Pons (tissue), 1 donor: ENCODE data around the gene AIRE.

ENCODE experiments used
- DNase-seq: peaks from one replicate; pipeline ENCODE4 v3.0.0-alpha.2; 2016; ENCODE audit warnings: low spot score

The AIRE gene

GRCh38 chr21:44305691-44306090, 20.0 kb downstream of the AIRE start:
- DNase-seq, result peak; percentile 74

DNA sequence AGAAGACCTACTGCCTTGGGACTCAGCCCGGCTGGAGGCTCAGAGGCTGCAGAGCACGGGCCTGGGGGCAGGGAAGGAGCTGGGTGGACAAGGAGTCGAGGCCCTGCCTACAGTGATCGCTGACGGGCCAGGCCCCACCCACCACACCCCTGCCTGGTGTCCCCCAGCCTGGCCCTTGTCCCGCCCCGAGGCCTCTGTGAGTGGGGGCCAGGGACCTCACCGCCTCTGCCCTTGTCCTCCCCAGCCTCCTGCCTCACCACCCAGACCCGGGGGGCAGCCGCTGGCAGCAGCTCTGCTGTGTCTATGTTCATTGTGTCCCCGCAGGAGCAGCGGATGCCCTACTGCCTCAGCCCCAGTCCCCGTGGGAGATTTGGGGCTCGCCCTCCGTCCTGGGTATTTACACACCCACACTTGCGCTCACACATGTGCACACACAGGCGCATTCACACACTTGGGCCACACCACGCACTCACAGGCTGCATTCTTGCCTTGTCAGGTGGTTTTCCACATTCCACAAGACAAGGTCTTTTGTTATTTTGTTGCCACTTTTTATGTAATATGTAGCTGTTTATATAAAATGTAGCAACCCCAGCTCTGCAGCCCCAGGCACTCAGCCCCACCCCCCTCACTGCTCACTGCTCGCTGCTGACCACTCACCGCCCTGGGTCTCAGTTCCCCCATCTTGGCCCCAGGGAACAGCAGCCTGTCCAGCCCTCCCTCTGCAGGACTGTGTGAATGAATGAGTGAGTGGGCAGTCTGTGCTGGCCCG, 21.4 kb downstream of the AIRE start:
- no peak for DNase-seq

DNA sequence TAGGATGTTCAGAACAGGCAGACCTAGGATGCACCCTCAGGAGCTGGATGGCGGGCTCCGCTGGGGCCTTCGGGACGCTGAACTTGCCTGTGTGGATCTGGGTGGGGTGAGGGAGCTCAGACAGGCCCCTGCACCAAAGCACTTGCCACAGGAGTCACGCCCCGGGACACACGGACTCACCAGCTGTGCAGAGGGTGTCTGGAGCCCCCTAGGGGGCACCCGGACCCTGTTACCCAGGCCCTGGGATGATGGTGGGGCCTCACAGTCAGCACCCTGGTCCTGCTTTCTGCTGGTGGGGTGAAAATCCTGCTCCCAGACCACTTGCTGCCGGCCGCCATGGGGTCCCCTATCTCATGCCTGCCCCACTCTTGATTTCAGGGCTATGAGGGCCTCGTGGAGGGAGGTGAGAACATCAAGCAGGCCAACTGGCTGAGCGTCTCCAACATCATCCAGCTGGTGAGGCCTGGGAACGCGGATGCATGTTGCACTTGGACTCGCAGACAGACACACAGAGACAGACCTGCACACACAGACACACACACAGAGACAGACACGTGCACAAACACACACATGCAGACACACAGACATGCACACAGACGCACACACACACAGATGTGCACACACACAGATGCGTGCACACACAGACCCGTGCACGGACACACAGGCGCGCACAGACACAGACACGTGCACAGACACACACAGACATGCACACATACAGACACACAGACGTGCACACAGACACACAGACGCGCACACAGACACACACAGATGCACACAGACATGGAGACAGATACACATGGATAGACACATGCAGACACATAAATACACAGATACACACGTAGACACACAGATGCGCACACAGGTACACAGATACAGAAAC, 25.2 kb downstream of the AIRE start:
- DNase-seq, result no peak

DNA sequence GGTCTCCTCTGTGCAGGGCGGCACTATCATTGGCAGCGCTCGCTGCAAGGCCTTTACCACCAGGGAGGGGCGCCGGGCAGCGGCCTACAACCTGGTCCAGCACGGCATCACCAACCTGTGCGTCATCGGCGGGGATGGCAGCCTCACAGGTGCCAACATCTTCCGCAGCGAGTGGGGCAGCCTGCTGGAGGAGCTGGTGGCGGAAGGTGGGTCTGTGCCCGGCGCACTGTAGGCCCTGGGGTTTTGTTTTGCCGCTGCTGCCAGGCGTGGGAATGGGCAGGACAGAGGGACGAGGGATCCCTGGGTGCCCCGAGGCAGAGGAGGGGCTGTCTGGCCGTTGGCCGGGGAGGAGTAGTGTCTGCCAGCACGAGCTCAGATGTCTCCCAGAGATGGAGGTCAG, 26.4 kb downstream of the AIRE start:
- DNase-seq, result no peak

DNA sequence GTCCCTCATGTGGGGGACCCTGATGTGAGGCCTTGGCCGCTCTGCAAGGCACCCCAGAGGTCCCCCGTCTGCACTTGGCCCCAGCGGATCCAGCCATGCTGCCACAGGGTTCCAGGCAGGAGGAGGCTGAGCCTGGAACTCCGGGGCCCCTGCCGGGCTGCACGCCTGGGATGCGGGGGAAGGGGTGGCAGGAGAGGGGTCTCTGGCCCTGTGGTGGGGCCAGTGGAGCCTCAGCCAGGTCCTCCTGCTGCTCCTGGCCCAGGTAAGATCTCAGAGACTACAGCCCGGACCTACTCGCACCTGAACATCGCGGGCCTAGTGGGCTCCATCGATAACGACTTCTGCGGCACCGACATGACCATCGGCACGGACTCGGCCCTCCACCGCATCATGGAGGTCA, 27.0 kb downstream of the AIRE start:
- DNase-seq, result no peak

GRCh38 chr21:44313451-44313850, 27.8 kb downstream of the AIRE start:
- DNase-seq, result no peak

GRCh38 chr21:44314128-44314527, 28.5 kb downstream of the AIRE start:
- no peak for DNase-seq

DNA sequence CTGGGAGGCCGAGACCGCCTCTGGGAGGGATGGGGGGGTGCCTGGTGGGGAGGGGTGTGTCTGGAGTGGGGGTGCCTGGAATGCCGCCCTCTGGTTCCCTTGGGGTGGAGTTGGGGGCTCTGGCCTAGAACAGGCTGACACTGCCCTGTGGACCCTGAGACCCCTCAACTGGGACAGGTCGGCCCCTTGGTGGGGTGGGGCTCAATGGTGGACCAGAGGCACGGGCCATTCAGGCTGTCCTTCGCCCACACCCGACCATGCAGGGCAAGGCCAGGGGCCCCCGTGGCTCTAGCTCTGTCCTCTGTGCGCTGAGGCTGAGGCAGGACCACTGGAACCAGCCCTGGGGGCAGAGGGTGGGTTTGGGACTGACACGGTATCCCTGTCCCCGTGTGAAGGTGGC, 28.9 kb downstream of the AIRE start:
- no peak for DNase-seq

DNA sequence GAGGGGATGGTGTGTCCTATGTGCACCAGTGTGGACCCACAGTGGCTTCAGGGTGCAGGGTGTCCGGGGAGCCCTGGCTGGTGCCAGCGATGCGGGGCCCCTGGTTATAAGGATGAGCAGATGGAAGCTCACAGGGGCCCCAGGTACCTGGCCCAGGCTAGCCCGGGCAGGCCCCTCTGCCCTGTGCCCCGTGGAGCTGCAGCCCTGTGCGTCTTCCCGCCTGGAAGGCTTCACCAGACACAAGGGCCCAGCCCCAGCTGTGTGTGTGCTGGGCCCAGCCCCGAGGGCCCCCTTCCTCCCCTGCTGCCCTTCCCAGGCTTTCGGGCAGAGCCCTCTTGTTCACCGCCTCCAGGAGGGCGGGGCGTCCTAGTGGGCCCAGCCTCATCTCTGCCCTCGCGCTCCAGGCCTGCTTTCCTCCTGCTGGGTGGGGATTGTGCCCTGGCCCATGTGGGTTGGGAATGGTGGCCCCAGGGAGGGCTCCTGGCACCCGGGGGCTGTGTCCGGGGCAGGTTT, 30.1 kb downstream of the AIRE start:
- no peak for DNase-seq

DNA sequence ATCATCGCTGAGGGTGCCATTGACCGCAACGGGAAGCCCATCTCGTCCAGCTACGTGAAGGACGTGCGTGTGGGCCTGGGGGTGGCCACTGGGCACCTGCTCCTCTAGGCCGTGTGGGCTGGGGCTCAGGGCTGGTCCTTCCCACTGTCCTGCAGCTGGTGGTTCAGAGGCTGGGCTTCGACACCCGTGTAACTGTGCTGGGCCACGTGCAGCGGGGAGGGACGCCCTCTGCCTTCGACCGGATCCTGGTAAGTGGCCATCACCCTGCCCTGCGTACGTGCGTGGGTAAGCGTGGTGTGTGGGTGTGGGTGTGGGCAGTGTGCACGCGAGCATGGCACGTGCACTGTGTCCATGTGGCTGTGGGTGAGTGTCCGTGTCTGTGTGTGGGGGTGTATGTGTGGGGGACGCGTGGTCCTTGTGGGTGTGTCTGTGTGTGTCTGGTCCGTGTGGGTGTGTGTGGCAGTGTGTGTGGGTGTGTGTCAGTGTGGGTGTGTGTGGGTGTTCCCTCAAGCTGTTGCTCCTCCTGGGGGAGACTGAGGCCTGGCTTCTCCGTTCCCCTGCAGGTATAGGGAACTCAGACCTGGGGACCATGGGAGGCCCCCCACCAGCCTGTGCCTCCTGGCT, 30.7 kb downstream of the AIRE start:
- DNase-seq, result no peak

DNA sequence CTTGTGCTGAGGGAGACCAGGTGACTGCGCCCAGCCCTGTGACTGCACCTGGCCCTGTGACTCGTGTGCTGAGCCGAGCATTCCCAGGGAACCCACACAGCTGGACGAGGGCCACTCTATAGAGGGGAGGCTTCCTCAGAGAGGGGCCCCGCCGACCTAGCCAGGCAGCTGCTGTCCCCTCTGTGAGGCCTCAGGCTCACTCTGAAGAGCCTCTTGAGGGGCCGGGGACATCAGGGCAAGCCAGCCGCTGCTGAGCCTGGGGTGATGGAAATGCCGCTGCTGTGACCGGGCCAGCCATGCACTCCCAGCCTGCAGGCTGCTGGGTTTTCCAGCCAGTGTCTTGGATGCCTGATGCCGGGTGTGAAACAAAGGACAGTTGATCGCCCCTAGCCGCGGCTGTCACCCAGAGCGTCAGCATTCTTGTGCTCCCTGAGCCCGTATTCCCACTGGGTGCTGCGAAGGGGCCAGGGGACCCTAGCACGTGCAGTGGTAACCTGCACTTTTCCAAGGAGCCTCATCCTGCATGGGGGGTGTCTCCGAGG, 31.6 kb downstream of the AIRE start:
- DNase-seq, result peak; percentile 79

DNA sequence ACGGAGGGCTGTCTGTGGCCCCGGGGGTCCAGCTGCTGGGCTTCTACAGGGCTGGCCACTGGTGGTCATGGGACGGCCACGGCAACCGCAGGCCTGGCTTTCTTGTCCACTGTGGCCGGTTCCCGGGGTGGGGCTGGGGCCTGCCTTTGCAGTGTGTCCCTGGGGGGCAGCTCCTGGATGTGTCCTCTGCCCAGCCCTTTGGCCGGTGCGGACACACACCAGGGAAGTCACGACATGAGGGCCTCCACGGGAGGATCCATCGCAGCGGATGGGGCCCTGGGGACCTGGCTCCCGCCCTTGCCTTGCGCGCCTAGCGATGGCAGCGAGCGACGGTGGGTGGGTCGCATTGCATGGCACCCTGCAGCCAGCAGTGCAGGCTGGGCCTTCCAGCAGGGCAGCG, 32.2 kb downstream of the AIRE start:
- DNase-seq, result no peak

DNA sequence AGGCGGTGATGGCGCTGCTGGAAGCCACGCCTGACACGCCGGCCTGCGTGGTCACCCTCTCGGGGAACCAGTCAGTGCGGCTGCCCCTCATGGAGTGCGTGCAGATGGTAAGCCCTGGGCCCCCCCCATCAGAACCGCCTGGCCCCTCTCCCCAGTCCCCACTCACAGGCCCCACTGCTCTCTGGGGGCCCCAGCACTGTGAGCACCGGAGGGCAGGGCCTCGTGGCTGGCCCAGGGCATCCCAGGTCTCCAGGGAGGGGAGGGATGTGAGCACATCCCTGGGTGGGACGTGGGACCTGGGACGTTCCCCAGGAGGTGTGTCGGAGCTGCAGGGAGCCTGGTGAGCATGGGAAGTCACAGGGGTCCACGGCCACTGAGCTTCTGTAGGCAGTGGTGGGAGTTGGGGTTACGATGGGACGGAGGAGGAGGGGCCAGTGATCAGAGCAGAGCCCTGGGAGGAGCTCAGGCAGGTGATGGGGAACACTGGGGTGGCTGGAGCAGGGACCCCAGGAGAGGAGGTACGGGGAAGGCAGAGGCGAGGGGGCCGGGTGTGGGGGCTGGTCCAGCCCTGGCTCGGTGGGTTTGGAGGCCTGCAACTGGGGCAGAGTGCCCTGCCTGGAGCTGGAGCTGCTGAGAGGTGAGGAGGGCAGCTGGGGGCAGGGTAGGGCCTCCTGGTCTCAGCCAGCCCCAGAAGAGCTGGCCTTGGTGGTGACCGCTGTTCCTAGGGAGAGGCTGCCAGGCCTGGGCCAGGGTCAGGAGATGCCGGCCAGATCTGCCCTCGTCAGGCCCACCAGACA, 33.0 kb downstream of the AIRE start:
- no peak for DNase-seq

DNA sequence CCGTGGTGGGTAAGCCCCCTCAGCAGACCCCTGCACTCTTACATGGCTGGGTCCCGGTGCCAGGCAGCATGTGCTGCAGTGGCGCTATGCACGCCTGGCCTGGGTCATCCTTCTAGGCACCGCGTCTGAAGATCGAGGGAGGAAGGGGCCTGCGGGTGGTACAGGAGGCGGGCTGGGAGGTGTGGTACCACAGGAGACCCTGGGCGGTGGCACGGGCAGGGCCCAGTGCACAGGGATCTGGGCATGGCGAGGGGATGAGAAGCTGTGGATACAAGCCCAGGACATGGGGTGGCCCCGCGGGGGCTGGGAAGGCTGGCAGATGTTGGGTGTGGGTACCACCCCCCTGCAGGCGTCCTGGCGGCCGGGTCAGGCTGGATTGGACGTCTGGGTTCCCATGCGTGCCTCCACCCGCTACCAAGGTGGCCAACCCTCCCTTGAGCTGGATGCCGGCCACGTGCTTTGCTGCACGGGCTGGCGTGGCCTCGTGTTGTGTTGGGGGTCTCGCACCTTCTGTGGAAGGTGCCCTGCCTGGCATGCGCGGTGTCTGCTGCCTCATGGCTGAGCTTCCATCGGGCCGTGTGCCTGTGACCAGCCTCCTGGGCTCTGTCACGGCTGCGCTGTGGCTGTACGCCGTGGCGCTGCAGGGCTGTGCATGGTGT, 33.9 kb downstream of the AIRE start:
- no peak for DNase-seq

DNA sequence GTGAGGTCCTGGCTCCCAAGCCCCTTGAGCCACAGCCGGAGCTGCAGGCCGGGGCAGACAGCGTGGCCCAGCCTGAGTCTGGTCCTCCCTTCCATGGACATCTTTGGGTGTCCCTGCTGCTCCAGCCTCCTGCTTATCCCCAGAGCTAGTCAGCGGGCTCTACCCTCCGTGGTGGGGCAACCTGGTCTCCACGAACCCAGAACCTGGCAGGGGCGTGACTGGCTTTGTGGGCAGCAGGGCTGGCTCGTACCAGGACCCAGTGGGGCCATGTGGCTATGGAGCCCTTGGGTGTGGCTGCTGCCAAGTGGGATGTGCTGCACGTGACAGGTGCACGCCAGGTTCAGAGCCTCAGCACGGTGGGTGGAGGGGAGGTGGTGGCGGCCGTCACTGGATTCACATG, 35.2 kb downstream of the AIRE start:
- DNase-seq, result no peak

DNA sequence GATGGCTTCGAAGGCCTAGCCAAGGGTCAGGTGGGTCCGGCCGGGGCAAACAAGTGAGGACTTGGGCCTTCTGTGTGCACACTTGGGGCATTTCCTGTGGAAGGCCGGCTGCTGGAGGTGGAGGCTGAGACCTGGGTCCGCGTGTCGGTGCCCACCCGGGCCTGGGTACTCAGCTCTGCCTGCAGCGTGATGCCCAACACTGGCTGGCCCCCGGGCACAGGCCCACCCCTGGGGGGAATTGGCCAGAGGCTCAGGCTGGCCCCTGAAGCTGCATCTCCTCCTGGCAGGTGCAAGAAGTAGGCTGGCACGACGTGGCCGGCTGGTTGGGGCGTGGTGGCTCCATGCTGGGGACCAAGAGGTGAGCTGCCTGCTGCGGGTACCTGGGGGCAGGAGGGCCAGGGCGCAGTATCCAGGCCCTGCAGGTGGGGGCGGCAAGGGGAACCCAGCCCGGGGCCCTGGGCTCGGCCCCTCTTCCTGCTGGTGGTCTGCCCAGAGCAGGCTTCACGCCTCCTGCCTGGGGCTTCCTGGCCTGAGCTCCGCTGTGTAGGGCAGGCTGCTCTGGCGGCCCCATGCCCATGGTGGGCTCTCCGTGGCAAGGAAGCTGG, 36.3 kb downstream of the AIRE start:
- no peak for DNase-seq

DNA sequence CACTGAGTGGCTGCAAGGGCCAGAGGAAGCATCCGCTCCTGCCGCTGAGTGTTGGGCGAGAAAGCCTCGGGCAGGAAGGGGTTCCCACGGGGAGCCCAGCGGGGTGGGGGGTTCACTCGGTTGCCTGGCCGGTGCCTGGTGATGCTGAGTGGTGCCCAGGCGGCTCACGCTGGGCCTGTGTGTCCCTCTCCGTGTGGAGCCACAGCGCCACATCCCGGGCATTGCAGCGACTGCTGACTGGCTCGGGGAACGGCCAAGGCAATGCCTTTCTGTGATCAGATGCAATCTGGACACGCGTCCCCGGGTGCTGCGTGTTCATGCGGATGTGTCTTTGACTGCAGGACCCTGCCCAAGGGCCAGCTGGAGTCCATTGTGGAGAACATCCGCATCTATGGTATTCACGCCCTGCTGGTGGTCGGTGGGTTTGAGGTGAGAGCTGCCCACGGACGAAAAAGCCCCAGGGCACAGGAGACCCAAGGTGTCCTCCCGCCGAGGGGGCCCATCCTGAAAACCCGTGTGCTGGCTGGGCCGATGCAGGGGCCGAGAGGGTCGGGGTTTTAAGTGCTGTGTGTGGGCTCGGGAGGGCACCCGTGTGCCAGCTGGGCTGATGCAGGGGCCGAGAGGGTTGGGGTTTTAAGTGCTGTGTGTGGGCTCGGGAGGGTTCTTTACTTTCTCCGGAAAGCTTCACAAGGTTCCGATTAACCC, 37.1 kb downstream of the AIRE start:
- no peak for DNase-seq

DNA sequence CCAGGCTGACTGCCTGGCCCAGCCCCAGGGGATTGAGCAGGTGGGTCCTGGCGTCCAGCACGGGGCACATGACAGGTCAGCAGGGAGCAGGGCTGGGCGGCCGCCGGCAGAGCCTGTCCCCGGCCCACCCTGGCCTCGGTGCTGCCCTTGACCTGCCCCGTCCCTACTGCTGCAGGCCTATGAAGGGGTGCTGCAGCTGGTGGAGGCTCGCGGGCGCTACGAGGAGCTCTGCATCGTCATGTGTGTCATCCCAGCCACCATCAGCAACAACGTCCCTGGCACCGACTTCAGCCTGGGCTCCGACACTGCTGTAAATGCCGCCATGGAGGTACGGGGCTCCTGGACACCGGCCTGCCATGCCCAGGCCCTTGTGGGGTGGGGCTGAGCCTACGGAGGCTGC, 37.9 kb downstream of the AIRE start:
- no peak for DNase-seq

GRCh38 chr21:44324106-44324853, 38.6 kb downstream of the AIRE start:
- no peak for DNase-seq

- DNase-seq, result no peak
Measured at GRCh38 chr21:44324854-44325107, 39.1 kb downstream of the AIRE start.
